Measurements from ENCODE around the gene STXBP1.

DNA sequence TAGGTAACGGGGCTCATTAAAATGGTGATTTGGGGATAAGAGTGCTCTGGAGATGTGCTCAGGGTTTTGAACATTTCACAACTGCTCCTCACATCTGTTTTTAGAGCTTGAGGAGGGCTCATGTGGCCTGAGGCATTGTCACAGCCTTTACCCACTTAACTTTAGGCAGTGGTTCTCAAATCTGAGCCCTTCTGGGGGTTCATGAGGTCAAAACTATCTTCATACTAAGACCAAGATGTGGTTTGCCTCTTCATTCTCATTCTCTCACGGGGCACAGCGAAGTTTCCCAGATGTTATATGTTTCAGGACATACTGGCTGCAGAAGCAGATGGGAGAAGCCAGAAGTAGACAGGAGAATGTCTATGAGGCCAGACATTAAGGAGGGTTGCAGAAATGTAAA, 38.4 kb downstream of the STXBP1 start:
- no peak for TF ChIP-seq GTF2A2 (tag; IDR thresholded peaks at IDR 0.05)
- no peak for TF ChIP-seq MAFK (IDR thresholded peaks at IDR 0.05; ENCODE audit: low read length)
- TF ChIP-seq ZC3H8 (IDR thresholded peaks at IDR 0.05) = no peak
- no peak for TF ChIP-seq FUS (optimal IDR thresholded peaks at IDR 0.05; ENCODE audit: low read depth, low read length)
- TF ChIP-seq PHF20 (IDR thresholded peaks at IDR 0.05; ENCODE audit: partially characterized antibody) = no peak
- TF ChIP-seq, protein P1, sequence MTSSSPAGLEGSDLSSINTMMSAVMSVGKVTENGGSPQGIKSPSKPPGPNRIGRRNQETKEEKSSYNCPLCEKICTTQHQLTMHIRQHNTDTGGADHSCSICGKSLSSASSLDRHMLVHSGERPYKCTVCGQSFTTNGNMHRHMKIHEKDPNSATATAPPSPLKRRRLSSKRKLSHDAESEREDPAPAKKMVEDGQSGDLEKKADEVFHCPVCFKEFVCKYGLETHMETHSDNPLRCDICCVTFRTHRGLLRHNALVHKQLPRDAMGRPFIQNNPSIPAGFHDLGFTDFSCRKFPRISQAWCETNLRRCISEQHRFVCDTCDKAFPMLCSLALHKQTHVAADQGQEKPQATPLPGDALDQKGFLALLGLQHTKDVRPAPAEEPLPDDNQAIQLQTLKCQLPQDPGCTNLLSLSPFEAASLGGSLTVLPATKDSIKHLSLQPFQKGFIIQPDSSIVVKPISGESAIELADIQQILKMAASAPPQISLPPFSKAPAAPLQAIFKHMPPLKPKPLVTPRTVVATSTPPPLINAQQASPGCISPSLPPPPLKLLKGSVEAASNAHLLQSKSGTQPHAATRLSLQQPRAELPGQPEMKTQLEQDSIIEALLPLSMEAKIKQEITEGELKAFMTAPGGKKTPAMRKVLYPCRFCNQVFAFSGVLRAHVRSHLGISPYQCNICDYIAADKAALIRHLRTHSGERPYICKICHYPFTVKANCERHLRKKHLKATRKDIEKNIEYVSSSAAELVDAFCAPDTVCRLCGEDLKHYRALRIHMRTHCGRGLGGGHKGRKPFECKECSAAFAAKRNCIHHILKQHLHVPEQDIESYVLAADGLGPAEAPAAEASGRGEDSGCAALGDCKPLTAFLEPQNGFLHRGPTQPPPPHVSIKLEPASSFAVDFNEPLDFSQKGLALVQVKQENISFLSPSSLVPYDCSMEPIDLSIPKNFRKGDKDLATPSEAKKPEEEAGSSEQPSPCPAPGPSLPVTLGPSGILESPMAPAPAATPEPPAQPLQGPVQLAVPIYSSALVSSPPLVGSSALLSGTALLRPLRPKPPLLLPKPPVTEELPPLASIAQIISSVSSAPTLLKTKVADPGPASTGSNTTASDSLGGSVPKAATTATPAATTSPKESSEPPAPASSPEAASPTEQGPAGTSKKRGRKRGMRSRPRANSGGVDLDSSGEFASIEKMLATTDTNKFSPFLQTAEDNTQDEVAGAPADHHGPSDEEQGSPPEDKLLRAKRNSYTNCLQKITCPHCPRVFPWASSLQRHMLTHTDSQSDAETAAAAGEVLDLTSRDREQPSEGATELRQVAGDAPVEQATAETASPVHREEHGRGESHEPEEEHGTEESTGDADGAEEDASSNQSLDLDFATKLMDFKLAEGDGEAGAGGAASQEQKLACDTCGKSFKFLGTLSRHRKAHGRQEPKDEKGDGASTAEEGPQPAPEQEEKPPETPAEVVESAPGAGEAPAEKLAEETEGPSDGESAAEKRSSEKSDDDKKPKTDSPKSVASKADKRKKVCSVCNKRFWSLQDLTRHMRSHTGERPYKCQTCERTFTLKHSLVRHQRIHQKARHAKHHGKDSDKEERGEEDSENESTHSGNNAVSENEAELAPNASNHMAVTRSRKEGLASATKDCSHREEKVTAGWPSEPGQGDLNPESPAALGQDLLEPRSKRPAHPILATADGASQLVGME (CRISPR knock-in tag; IDR thresholded peaks at IDR 0.05) = no peak
- TF ChIP-seq RFX1 (IDR thresholded peaks at IDR 0.05) = no peak
- TF ChIP-seq HDAC2 (IDR thresholded peaks at IDR 0.05) = no peak
- TF ChIP-seq ZC3H4 (CRISPR knock-in tag; IDR thresholded peaks at IDR 0.05; ENCODE audit: borderline replicate concordance) = no peak
- TF ChIP-seq ZNF76 (CRISPR knock-in tag; IDR thresholded peaks at IDR 0.05; ENCODE audit: borderline replicate concordance) = no peak

Data from K562 (cell line).